K562 (cell line): ENCODE measurements around the gene PLXNB1. TPM values are rescaled to one million over a fixed set of nuclear protein-coding genes. Genes with fewer than 3 reads are reported as not detected.
A peak's percentile ranks its signal among the peaks of the same experiment; 100 is the strongest.

Experiments
- ATAC-seq: fragments of 200-7000 bp; cut with Tn5 transposase; 3 replicates; pipeline ENCODE4 v1.9.1; 2020; ENCODE audit warnings: moderate library complexity
- BruUV-seq: library from RNA; stranded (reverse); fragments of 400-500 nt; replicated peaks from 2 replicates; lab custom pipeline; 2021; lab: Mats Ljungman, UMichigan
- CTCF ChIA-PET: fragments of 300-600 bp; formaldehyde crosslinking; extraction: SDS; loops from one replicate; lab custom pipeline; 2021; ENCODE audit warnings: low intra/inter-chr PET ratio; lab: Yijun Ruan, JAX
- POLR2A ChIA-PET: fragments of 300-600, 350-650 bp; sonication (Branson Sonifier 250); formaldehyde crosslinking; extraction: SDS; loops from one replicate; lab custom pipeline; 2021; ENCODE audit warnings: antibody characterized with exemption, inconsistent platforms; lab: Yijun Ruan, JAX
- DNase-seq, 4 experiments: peaks; one replicate each; pipeline versions ENCODE4 v3.0.0 to v3.0.0-alpha.2; 2011 to 2018; ENCODE audit warnings: low spot score in 3 of 4, mixed read lengths in 3 of 4; ENCODE audit errors: extremely low read depth in 1 of 4
- FAIRE-seq: peaks from 2 replicates; lab custom pipeline; 2011; peaks lifted over from hg19 to GRCh38; lab: Jason Lieb, UNC
- H2AFZ ChIP-seq: 2 replicates; pipeline ENCODE4 v1.6.0; 2011; ENCODE audit warnings: low read depth, low read length, control low read depth, inconsistent platforms
- H3K27ac ChIP-seq: fragments of 200-600 bp; 3 replicates; pipeline ENCODE4 v1.8.0; 2011; ENCODE audit warnings: low read depth, mild to moderate bottlenecking, control low read depth, inconsistent platforms, low read length, moderate library complexity, mixed read lengths; ENCODE audit errors: extremely low read depth
- H3K27me3 ChIP-seq, 2 experiments: fragments of 300-600 bp in 1 of 2; 2 replicates in 1 of 2; 3 replicates in 1 of 2; pipeline versions ENCODE4 v1.6.0 to v1.8.0; 2011; ENCODE audit warnings: inconsistent platforms in 2 of 2, low read length in 2 of 2, mild to moderate bottlenecking in 1 of 2, mixed read lengths in 1 of 2, moderate library complexity in 1 of 2; ENCODE audit not compliant: control insufficient read depth in 2 of 2, insufficient read depth in 2 of 2
- H3K36me3 ChIP-seq: fragments of 300-600 bp; 3 replicates; pipeline ENCODE4 v1.8.0; 2011; ENCODE audit warnings: mild to moderate bottlenecking, low read length, inconsistent platforms; ENCODE audit not compliant: control insufficient read depth, insufficient read depth
- H3K4me1 ChIP-seq, 2 experiments: fragments of 200-600 bp in 1 of 2; replicated peaks in 1 of 2; 2 replicates in 1 of 2; 3 replicates in 1 of 2; pipeline versions ENCODE4 v1.5.1 to v1.8.0; 2011; ENCODE audit warnings: inconsistent platforms in 2 of 2, low read length in 2 of 2, mild to moderate bottlenecking in 1 of 2, mixed read lengths in 1 of 2, moderate library complexity in 1 of 2; ENCODE audit not compliant: control insufficient read depth in 2 of 2, insufficient read depth in 2 of 2
- H3K4me2 ChIP-seq: 2 replicates; pipeline ENCODE4 v1.6.1; 2011; ENCODE audit warnings: low read length, control low read depth, inconsistent platforms, mixed read lengths; ENCODE audit not compliant: insufficient read depth
- H3K4me3 ChIP-seq: fragments of 200-600 bp; sonication (generic), shearing (Covaris generic); 2 replicates; pipeline ENCODE4 v1.5.1; 2016; ENCODE audit warnings: control low read depth, inconsistent platforms
- H3K79me2 ChIP-seq: fragments of 200-600 bp; 3 replicates; pipeline ENCODE4 v1.8.0; 2011; ENCODE audit warnings: low read length, inconsistent platforms; ENCODE audit not compliant: control insufficient read depth, insufficient read depth
- H3K9ac ChIP-seq, 2 experiments: 2 replicates each; pipeline versions ENCODE4 v1.6.0 to v1.6.1; 2011; ENCODE audit warnings: low read depth in 2 of 2, low read length in 2 of 2, control low read depth in 1 of 2, inconsistent platforms in 1 of 2, mild to moderate bottlenecking in 1 of 2, mixed read lengths in 1 of 2; ENCODE audit not compliant: insufficient read depth in 1 of 2
- H3K9me1 ChIP-seq: one replicate; pipeline ENCODE4 v1.6.0; 2011; ENCODE audit warnings: inconsistent platforms, mild to moderate bottlenecking, low read length, moderate library complexity; ENCODE audit not compliant: control insufficient read depth, insufficient read depth
- H3K9me3 ChIP-seq: replicated peaks from 2 replicates; pipeline ENCODE4 v1.5.1; 2011; ENCODE audit warnings: low read depth, low read length, inconsistent platforms; ENCODE audit not compliant: control insufficient read depth, insufficient read depth
- H4K20me1 ChIP-seq: replicated peaks from 2 replicates; pipeline ENCODE4 v1.6.1; 2011; ENCODE audit warnings: low read length, inconsistent platforms, mixed read lengths; ENCODE audit not compliant: control insufficient read depth, insufficient read depth
- ATF7 ChIP-seq: fragments of 450-650 bp; IDR thresholded peaks from 2 replicates; pipeline ENCODE4 v1.7.1; 2014; ENCODE audit warnings: mild to moderate bottlenecking, moderate library complexity
- HOMEZ ChIP-seq: fragments of 250-450 bp; sonication (Bioruptor Pico); IDR thresholded peaks from 2 replicates; pipeline ENCODE4 v1.4.0; 2020; ENCODE audit warnings: mild to moderate bottlenecking, moderate library complexity
- MCM2 ChIP-seq: fragments of 450-650 bp; IDR thresholded peaks from 2 replicates; pipeline ENCODE4 v1.6.1; 2017; ENCODE audit warnings: low read depth, mild to moderate bottlenecking
- MTA1 ChIP-seq: fragments of 450-650 bp; IDR thresholded peaks from 2 replicates; pipeline ENCODE4 v1.6.1; 2017; ENCODE audit warnings: borderline replicate concordance
- TAF7 ChIP-seq: fragments of 450-650 bp; IDR thresholded peaks from 2 replicates; pipeline ENCODE4 v1.6.1; 2016; ENCODE audit warnings: missing genetic modification characterization, missing compliant biosample characterization
- ZMIZ1 ChIP-seq, 2 experiments: fragments of 150-350 bp in 1 of 2; IDR thresholded peaks; 2 replicates each; pipeline ENCODE4 v1.6.1; 2012 to 2016; ENCODE audit warnings: low read depth in 2 of 2, low read length in 2 of 2, mild to moderate bottlenecking in 1 of 2, moderate library complexity in 1 of 2
- ZNF324 ChIP-seq: fragments of 250-450 bp; sonication (Bioruptor Pico); IDR thresholded peaks from 2 replicates; pipeline ENCODE4 v1.4.0; 2020; ENCODE audit warnings: mild to moderate bottlenecking
- WGBS: fragments of 100-300 bp; shearing (Covaris generic); methylation state at CpG from one replicate; pipeline ENCODE4 v1.1.6; 2016; ENCODE audit warnings: low coverage, mixed read lengths; ENCODE audit not compliant: insufficient coverage; ENCODE audit errors: missing lambda C conversion rate; 5-methylcytosine and 5-hydroxymethylcytosine counted together
- in situ Hi-C: fragments of 300-500 bp; cut with MboI; formaldehyde crosslinking; loops from 4 replicates; pipeline ENCODE4 v1.15.0; 2018; ENCODE audit warnings: inconsistent platforms, mixed read lengths
- intact Hi-C: fragments of 100-400 bp; cut with micrococcal nuclease; formaldehyde crosslinking; loops from 2 replicates; pipeline ENCODE4 v1.14.2; 2022
- polyA plus RNA-seq, 8 experiments: library from polyadenylated mRNA; depleted of rRNA in 4 of 8; stranded (reverse) in 5 of 8; unstranded in 3 of 8; fragments of >200 nt; fragmentation: Nextera tagmentation in 2 of 8; fragmentation: Illumina TruSeq in 1 of 8; extraction: Ambion mirVana in 2 of 8; extraction: Trizol in 1 of 8; gene quantifications; 2 replicates each; pipeline versions ENCODE4 v1.2.1 to v1.2.3, GENCODE V29; 2011 to 2014; ENCODE audit warnings: inconsistent platforms in 1 of 8, missing spikeins in 1 of 8
- total RNA-seq, 7 experiments: library from RNA; depleted of rRNA in 6 of 7; stranded (reverse); fragments of >200 nt in 6 of 7; fragmentation: Illumina TruSeq in 2 of 7; extraction: Trizol in 2 of 7; gene quantifications; 2 replicates each; pipeline versions ENCODE4 v1.2.1 to v1.2.3, GENCODE V29; 2011 to 2021; ENCODE audit warnings: low replicate concordance in 1 of 7

The PLXNB1 gene
- total and polyA plus RNA-seq, 9 of the 15 experiments (the other 6 are each of a cell fraction or from before 2014, with no cell fraction given): 0.17 to 17.4 (median 6.0) TPM

- DNase-seq: no peak
- no peak for FAIRE-seq
- no peak overlapping the region for H3K4me3 ChIP-seq
- H2AFZ ChIP-seq: no peak overlapping the region
- ChIA-PET CTCF (no interaction called here), POLR2A (interaction anchor here (2.5 kb wide), 1 partner anchor 74 kb away, joined by 6 read pairs; no protein-coding TSS in a partner anchor)
- ATAC-seq: no peak
- H3K79me2 ChIP-seq: peaks cover 21% of the 10 kb centered on the region
- in situ Hi-C loops (no loop called here), intact Hi-C loops (no loop called here)
- WGBS: 76% methylated on average over 10 of the region's 11 CpGs
- no TSS peak for BruUV-seq
- no peaks in the 10 kb centered on the region for H3K9me1 ChIP-seq
- H3K27ac ChIP-seq: no peak overlapping the region
- no peaks in the 10 kb centered on the region for H3K9me3 ChIP-seq
- no peak for TF ChIP-seq TAF7
- no peak for TF ChIP-seq MCM2
- TF ChIP-seq HOMEZ (CRISPR knock-in tag): no peak
- no peak for TF ChIP-seq ZMIZ1 (IDR thresholded peaks at IDR 0.05; ENCODE audit: low read depth in 2 of 2, low read length in 2 of 2)
- TF ChIP-seq ZNF324 (CRISPR knock-in tag): no peak
- TF ChIP-seq ATF7: no peak
- no peak for TF ChIP-seq MTA1
- peaks cover 5 to 27% of the 10 kb centered on the region in 2 experiments; a peak in 4 of 5 replicates for H3K4me1 ChIP-seq
- no peak overlapping the region for H3K4me2 ChIP-seq
- H3K27me3 ChIP-seq: no peaks in the 10 kb centered on the region
- H4K20me1 ChIP-seq: no peaks in the 10 kb centered on the region
- peak overlapping the region in 1 of 2 experiments; percentile 28; a peak in 1 of 4 replicates for H3K9ac ChIP-seq
- H3K36me3 ChIP-seq: no peaks in the 10 kb centered on the region
Measured at GRCh38 chr3:48475188-48475587, 45.3 kb upstream of the PLXNB1 start.
